ENCODE data around the gene SELPLG.
"Not testable (repeated sequence)": the region's sequence is repeated elsewhere in the genome, so short reads cannot be mapped to it uniquely, and the experiment has no call there.

Gene SELPLG

DNA sequence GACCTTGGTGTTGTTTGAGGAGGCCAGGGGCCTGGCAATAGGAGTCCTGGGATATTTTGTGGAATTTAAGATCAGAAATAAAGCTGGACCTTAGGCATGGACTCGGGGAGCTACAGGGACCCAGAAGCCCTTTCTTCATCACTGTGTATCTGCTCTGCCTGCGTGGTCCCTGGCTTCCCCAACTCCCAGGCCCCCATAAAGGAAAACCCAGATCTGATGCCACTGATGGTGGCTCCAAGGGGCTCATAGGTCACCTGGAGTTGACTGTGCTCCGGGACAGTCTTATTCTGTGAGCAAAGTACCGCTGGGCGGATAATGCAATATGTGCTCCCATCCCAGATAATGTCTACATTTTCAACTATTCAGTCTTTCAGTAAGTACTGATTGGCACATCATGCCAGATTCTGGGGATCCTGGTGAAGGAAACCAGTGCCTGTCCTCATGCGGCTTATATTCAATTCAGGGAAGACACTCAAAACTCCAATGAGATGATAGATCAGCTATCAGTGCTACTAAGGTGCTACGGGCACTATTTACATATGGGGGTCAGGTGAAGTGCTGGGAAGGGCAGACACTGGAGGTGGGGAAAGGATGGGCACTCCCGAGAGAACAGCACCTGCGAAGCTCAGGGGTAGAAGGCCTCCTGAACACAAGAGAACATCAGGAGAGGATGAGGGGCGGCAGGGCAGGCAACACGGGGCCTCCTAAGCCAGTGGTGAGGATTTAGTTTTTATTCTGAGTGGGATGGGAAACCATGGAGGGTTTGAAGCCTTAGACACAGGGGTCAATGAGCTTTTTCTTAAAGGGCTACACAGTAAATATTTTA is 5.5 kb upstream of the SELPLG start:
- no peaks in the 10 kb centered on the region for H3K27me3 ChIP-seq (ENCODE audit: control insufficient read depth in 1 of 2, insufficient read depth in 2 of 2, low read length in 2 of 2)
- H3K9ac ChIP-seq (ENCODE audit: low read depth in 1 of 2, low read length in 2 of 2) = no peak overlapping the region
- no peak overlapping the region for H3K27ac ChIP-seq (ENCODE audit: low read depth, low read length)
- H3K4me1 ChIP-seq (ENCODE audit: control insufficient read depth in 1 of 2, insufficient read depth in 2 of 2, low read length in 2 of 2) = peaks cover 17 to 23% of the 10 kb centered on the region in 2 donors
- no peak overlapping the region for H3K4me3 ChIP-seq (ENCODE audit: low read depth in 1 of 2, low read length in 2 of 2)
- H3K9me3 ChIP-seq (ENCODE audit: control insufficient read depth in 1 of 2, low read length in 2 of 2) = no peaks in the 10 kb centered on the region
- H3K36me3 ChIP-seq (ENCODE audit: control insufficient read depth in 1 of 2, insufficient read depth in 2 of 2, low read length in 2 of 2) = no peaks in the 10 kb centered on the region

DNA sequence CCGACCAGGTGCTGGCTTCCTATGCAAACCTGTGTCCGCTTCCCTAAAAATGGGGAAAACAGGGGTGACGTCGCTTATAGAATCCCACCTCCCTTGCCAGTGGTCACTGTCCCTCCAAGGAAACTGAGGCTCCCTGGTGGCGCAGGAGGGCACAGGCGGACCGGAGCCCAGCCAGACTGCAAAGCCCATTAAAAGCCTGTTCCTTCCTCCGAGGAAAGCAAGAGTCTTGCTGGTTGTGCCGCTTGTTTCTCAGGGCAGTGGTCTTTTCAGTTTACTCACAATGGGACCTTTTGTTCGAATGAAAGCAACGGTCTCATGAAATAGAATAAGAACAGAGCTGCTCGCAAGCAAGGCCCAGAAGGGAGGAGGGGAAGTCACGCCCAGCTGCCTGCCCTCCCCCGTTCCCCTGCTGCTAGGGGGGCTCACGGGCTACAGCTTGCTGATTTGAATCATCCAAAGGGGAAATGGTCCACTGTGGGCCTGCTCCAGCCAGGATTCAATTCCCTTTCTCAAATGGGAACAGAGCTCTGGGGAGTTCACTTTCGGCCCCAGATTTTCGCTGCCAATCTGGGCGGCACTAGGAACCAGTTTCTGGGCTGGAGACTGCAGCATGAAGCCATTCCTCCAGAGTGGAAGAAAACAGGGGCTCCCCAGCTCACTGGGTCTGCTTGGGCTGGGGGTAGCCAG is 4.6 kb upstream of the SELPLG start:
- Histone ChIP-seq H3K9ac (ENCODE audit: low read depth in 1 of 2, low read length in 2 of 2) (no peak overlapping the region), H3K27me3 (ENCODE audit: control insufficient read depth in 1 of 2, insufficient read depth in 2 of 2, low read length in 2 of 2) (no peaks in the 10 kb centered on the region), H3K27ac (ENCODE audit: low read depth, low read length) (no peak overlapping the region), H3K4me1 (ENCODE audit: control insufficient read depth in 1 of 2, insufficient read depth in 2 of 2, low read length in 2 of 2) (peaks cover 21 to 27% of the 10 kb centered on the region in 2 donors), H3K36me3 (ENCODE audit: control insufficient read depth in 1 of 2, insufficient read depth in 2 of 2, low read length in 2 of 2) (no peaks in the 10 kb centered on the region), H3K4me3 (ENCODE audit: low read depth in 1 of 2, low read length in 2 of 2) (no peak overlapping the region), H3K9me3 (ENCODE audit: control insufficient read depth in 1 of 2, low read length in 2 of 2) (no peaks in the 10 kb centered on the region)

DNA sequence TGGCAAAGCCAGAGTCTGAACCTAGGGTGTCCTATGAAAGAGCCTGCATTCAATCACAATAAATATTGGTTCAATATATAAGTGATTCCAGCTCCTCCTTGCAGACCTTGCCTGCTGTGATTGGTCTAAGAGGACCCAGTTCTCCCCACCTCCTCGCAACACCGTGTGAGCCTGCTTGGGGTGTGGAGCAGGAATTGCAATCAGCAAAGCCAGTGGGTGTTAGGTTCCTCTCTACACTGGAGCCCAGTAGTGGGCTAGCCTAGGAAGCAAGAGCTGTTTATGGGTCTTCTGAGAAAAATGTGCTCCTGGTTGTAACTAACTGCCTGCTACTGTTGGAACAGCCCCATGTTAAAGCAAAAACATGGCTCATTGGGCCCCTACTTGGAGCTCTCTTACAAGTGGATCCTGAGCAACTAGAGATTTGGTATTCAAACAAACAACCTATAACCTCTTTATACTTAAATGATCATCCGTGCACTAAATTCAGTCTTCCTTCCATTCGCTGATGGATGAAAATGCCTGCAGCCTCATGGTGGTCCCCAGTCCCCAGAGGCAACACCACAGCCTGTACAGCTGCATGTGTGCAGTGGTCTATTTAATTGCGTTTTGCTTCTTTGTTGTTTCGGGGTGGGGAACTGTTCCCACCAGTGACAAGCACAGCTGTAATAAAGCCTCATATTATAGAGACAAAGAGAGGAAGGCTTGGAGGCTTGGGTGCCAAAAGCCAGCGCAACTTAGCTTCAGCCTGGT is 3.7 kb upstream of the SELPLG start:
- no peak overlapping the region for H3K4me3 ChIP-seq (ENCODE audit: low read depth in 1 of 2, low read length in 2 of 2)
- H3K4me1 ChIP-seq (ENCODE audit: control insufficient read depth in 1 of 2, insufficient read depth in 2 of 2, low read length in 2 of 2) = peaks cover 21 to 32% of the 10 kb centered on the region in 2 donors
- no peaks in the 10 kb centered on the region for H3K36me3 ChIP-seq (ENCODE audit: control insufficient read depth in 1 of 2, insufficient read depth in 2 of 2, low read length in 2 of 2)
- H3K27me3 ChIP-seq (ENCODE audit: control insufficient read depth in 1 of 2, insufficient read depth in 2 of 2, low read length in 2 of 2) = no peaks in the 10 kb centered on the region
- H3K9me3 ChIP-seq (ENCODE audit: control insufficient read depth in 1 of 2, low read length in 2 of 2) = no peaks in the 10 kb centered on the region
- no peak overlapping the region for H3K9ac ChIP-seq (ENCODE audit: low read depth in 1 of 2, low read length in 2 of 2)
- no peak overlapping the region for H3K27ac ChIP-seq (ENCODE audit: low read depth, low read length)

DNA sequence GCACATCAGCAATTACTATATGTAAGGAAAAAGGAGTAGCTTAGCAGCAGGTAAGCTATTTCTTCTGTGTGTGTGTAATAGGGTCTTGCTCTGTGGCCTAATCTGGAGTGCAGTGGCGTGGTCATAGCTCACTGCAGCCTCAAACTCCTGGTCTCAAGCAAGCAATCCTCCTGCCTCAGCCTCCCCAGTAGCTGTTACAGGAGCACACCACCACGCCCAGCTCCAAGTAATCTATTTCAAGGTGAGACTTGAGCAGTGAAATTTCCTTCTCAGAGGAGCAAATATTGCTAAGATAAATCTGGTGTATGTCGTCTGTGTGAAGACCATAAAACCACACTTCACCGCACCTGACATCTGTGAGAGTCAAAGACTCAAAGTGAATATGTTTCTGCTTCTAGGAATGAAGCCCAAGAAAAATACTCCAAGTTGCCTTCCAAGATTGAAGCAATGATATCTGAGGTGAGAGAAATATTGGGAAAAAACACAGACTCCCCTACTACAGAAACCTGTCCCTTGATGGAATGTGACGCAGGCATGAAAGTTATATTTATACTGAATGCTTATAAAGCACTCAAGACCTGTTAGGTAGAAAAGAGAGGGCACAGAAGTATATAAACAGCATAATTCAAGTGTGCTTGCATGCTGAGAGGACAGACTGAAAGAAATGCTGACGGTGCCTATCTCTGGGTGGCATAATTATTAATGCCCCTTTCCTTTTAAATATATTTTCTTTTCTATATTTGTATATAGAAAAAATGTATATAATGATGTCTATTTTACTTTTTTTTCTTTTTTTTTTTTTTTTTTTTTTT is 2.5 kb upstream of the SELPLG start:
- Histone ChIP-seq H3K27ac (ENCODE audit: low read depth, low read length) (peak overlapping the region; percentile 33), H3K36me3 (ENCODE audit: control insufficient read depth in 1 of 2, insufficient read depth in 2 of 2, low read length in 2 of 2) (no peaks in the 10 kb centered on the region), H3K9ac (ENCODE audit: low read depth in 1 of 2, low read length in 2 of 2) (peak overlapping the region; percentile 10 to 41), H3K9me3 (ENCODE audit: control insufficient read depth in 1 of 2, low read length in 2 of 2) (no peaks in the 10 kb centered on the region), H3K27me3 (ENCODE audit: control insufficient read depth in 1 of 2, insufficient read depth in 2 of 2, low read length in 2 of 2) (no peaks in the 10 kb centered on the region), H3K4me1 (ENCODE audit: control insufficient read depth in 1 of 2, insufficient read depth in 2 of 2, low read length in 2 of 2) (peaks cover 9 to 28% of the 10 kb centered on the region in 2 donors), H3K4me3 (ENCODE audit: low read depth in 1 of 2, low read length in 2 of 2) (peak overlapping the region in 1 of 2 donors; percentile 43)

DNA sequence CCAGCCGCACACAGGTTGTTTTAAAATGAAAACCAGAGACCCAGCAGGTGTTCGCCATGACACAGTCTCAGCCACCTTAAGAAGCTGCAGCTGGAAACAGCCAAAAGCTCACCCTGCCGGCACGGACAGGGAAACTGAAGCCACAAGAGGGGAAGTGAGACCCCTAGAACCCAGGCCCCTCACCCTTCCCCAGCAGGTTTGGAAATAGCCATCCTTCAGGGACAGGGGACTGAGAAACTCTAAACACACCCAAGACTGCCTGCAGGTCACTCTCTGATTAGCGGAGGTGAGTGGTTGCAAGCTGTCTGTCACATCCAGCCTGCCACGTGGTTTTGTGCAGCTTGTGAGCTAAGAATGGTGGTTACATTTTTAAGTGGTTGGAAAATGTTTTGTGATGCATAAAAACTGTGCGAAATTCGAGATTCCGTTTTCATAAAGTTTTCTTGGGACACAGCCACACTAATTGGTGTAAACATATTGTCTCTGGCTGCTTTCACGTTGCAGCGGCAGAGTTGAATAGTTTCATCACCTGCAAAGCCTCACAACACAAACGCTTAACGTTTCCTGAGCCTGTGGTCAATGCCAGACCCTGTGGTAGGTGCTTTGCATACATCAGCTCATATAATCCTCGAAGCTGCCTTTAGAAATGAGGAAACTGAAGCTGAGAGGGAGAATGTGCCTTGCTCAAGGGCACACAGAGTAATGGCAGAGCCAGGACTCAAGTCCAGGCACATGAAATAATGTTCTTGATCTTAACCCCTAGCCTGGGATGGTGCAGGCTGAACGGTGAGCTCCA is 1.7 kb upstream of the SELPLG start:
- Histone ChIP-seq H3K4me3 (ENCODE audit: low read depth in 1 of 2, low read length in 2 of 2) (peak overlapping the region in 1 of 2 donors; percentile 43), H3K27me3 (ENCODE audit: control insufficient read depth in 1 of 2, insufficient read depth in 2 of 2, low read length in 2 of 2) (no peaks in the 10 kb centered on the region), H3K27ac (ENCODE audit: low read depth, low read length) (peak overlapping the region; percentile 33), H3K9me3 (ENCODE audit: control insufficient read depth in 1 of 2, low read length in 2 of 2) (no peaks in the 10 kb centered on the region), H3K9ac (ENCODE audit: low read depth in 1 of 2, low read length in 2 of 2) (peak overlapping the region; percentile 10 to 41), H3K4me1 (ENCODE audit: control insufficient read depth in 1 of 2, insufficient read depth in 2 of 2, low read length in 2 of 2) (peaks cover 8 to 31% of the 10 kb centered on the region in 2 donors), H3K36me3 (ENCODE audit: control insufficient read depth in 1 of 2, insufficient read depth in 2 of 2, low read length in 2 of 2) (no peaks in the 10 kb centered on the region)

DNA sequence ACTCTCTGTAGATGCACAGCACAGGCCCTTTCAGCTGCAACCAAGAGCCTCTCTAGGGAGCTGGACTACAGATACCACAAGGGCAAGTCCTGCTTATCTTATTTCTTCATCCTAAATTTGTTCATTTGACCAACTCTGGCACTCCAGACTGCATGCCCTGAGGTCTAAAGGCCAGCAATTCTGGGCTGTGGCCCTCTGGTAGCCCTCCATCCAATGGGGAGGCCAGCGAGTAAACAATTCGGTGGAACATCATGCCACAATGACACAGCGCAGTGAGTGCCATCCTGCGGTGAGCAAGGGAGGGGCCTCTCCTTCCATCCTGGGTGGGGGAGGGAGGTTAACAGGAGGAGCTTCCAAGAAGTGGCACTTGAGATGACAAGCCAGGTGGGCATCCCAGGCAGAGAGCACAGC is 652 bp upstream of the SELPLG start:
- H3K27me3 ChIP-seq (ENCODE audit: control insufficient read depth in 1 of 2, insufficient read depth in 2 of 2, low read length in 2 of 2) = no peaks in the 10 kb centered on the region
- H3K36me3 ChIP-seq (ENCODE audit: control insufficient read depth in 1 of 2, insufficient read depth in 2 of 2, low read length in 2 of 2) = no peaks in the 10 kb centered on the region
- peak overlapping the region; percentile 44 to 64 for H3K9ac ChIP-seq (ENCODE audit: low read depth in 1 of 2, low read length in 2 of 2)
- H3K4me3 ChIP-seq (ENCODE audit: low read depth in 1 of 2, low read length in 2 of 2) = peak overlapping the region; percentile 16 to 57
- peak overlapping the region; percentile 62 for H3K27ac ChIP-seq (ENCODE audit: low read depth, low read length)
- no peaks in the 10 kb centered on the region for H3K9me3 ChIP-seq (ENCODE audit: control insufficient read depth in 1 of 2, low read length in 2 of 2)
- H3K4me1 ChIP-seq (ENCODE audit: control insufficient read depth in 1 of 2, insufficient read depth in 2 of 2, low read length in 2 of 2) = peaks cover 8 to 36% of the 10 kb centered on the region in 2 donors

DNA sequence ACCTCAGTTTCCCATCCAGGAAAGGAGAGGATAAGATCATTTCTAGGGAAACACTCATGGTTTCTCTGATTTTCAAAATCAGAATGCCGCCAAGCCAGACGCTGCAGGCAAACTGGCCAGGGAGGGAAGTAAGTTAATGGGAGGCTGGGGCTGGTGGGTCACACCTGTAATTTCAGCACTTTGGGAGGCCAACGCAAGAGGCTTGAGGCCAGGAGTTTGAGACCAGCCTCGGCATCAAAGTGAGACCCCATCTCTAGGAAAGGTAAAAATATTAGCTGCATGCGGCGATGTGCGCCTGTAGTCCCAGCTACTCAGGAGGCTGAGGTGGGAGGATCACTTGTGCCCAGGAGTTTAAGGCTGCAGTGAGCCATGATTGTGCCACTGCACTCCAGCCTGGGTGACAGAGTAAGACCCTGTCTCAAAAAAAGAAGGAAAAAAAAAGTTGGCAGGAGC is 587 bp downstream of the SELPLG start:
- no peaks in the 10 kb centered on the region for H3K36me3 ChIP-seq (ENCODE audit: control insufficient read depth in 1 of 2, insufficient read depth in 2 of 2, low read length in 2 of 2)
- H3K4me1 ChIP-seq (ENCODE audit: control insufficient read depth in 1 of 2, insufficient read depth in 2 of 2, low read length in 2 of 2) = peaks cover 19 to 39% of the 10 kb centered on the region in 2 donors
- peak overlapping the region; percentile 64 for H3K27ac ChIP-seq (ENCODE audit: low read depth, low read length)
- no peaks in the 10 kb centered on the region for H3K27me3 ChIP-seq (ENCODE audit: control insufficient read depth in 1 of 2, insufficient read depth in 2 of 2, low read length in 2 of 2)
- peak overlapping the region; percentile 44 to 64 for H3K9ac ChIP-seq (ENCODE audit: low read depth in 1 of 2, low read length in 2 of 2)
- peak overlapping the region; percentile 55 to 57 for H3K4me3 ChIP-seq (ENCODE audit: low read depth in 1 of 2, low read length in 2 of 2)
- H3K9me3 ChIP-seq (ENCODE audit: control insufficient read depth in 1 of 2, low read length in 2 of 2) = no peaks in the 10 kb centered on the region

DNA sequence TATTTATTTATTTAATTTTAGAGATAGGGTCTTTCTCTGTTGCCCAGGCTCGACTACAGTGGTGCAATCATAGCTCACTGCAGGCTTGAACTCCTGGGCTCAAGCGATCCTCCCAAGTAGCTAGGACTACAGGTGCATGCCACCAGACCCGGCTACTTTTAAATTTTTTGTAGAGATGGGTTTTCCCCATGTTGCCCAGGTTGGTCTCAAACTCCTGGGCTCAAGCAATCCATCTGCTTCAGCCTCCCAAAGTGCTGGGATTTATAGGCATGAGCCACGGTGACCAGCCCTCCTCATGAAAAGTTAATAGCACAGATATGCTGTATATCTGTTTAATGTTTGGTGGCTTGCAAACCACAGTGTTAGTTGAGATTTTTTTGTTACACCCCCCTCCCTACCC is 2.4 kb downstream of the SELPLG start:
- not testable (repeated sequence) for H3K27ac ChIP-seq (ENCODE audit: low read depth, low read length)
- Histone ChIP-seq H3K4me3 (ENCODE audit: low read depth in 1 of 2, low read length in 2 of 2) (peak overlapping the region; percentile 41 to 53), H3K9ac (ENCODE audit: low read depth in 1 of 2, low read length in 2 of 2) (peak overlapping the region in 1 of 2 donors; percentile 36)

More for the DNA sequence above, 2.4 kb downstream of the SELPLG start:
- H3K4me1 ChIP-seq (ENCODE audit: control insufficient read depth in 1 of 2, insufficient read depth in 2 of 2, low read length in 2 of 2) = peaks cover 19 to 47% of the 10 kb centered on the region in 2 donors
- H3K36me3 ChIP-seq (ENCODE audit: control insufficient read depth in 1 of 2, insufficient read depth in 2 of 2, low read length in 2 of 2); H3K27me3 ChIP-seq (ENCODE audit: control insufficient read depth in 1 of 2, insufficient read depth in 2 of 2, low read length in 2 of 2); H3K9me3 ChIP-seq (ENCODE audit: control insufficient read depth in 1 of 2, low read length in 2 of 2): not testable (repeated sequence)

Data from duodenal mucosa (tissue), 2 donors.